K562 (cell line): Measurements from ENCODE around the gene DKK3. TPM values are rescaled to one million over a fixed set of nuclear protein-coding genes. Genes with fewer than 3 reads are reported as not detected.

ENCODE experiments used
- ATF4 ChIP-seq: fragments of 450-650 bp; formaldehyde crosslinking; IDR thresholded peaks from 2 replicates; pipeline ENCODE4 v1.4.0; 2022; ENCODE audit warnings: mild to moderate bottlenecking, moderate library complexity
- ATF7 ChIP-seq: fragments of 450-650 bp; IDR thresholded peaks from 2 replicates; pipeline ENCODE4 v1.7.1; 2014; ENCODE audit warnings: mild to moderate bottlenecking, moderate library complexity
- BRD4 ChIP-seq: fragments of 200-600 bp; sonication (generic); IDR thresholded peaks from 2 replicates; pipeline ENCODE4 v1.6.1; 2017; ENCODE audit warnings: inconsistent platforms
- CHCHD3 ChIP-seq: fragments of 250-450 bp; sonication (Bioruptor Pico); IDR thresholded peaks from 2 replicates; pipeline ENCODE4 v2.1.2; 2022; ENCODE audit warnings: mild to moderate bottlenecking
- CREBBP ChIP-seq: IDR thresholded peaks from one replicate; pipeline ENCODE4 v1.6.1; 2012; ENCODE audit warnings: low read depth, mild to moderate bottlenecking, control low read depth, inconsistent platforms, low read length
- CTCFL ChIP-seq: IDR thresholded peaks from 2 replicates; pipeline ENCODE4 v1.6.1; 2011; ENCODE audit warnings: borderline replicate concordance, low read depth, mild to moderate bottlenecking, moderate library complexity, low read length; ENCODE audit not compliant: insufficient read depth, poor library complexity, severe bottlenecking
- DACH1 ChIP-seq: fragments of 450-650 bp; IDR thresholded peaks from 2 replicates; pipeline ENCODE4 v1.6.1; 2018; ENCODE audit not compliant: partially characterized antibody
- ESRRA ChIP-seq: fragments of 450-650 bp; IDR thresholded peaks from 2 replicates; pipeline ENCODE4 v1.6.1; 2014; ENCODE audit warnings: low read depth, mild to moderate bottlenecking, moderate library complexity, borderline replicate concordance
- FUS ChIP-seq: fragments of 200-400 bp; formaldehyde crosslinking; optimal IDR thresholded peaks from 2 replicates; pipeline ENCODE3; 2017; ENCODE audit warnings: low read depth, low read length
- GATAD2B ChIP-seq: fragments of 450-650 bp; IDR thresholded peaks from 2 replicates; pipeline ENCODE4 v1.6.1; 2017; ENCODE audit warnings: mild to moderate bottlenecking, borderline replicate concordance
- HLTF ChIP-seq: fragments of 450-650 bp; IDR thresholded peaks from 2 replicates; pipeline ENCODE4 v1.6.1; 2016
- HMBOX1 ChIP-seq: sonication (generic); IDR thresholded peaks from 2 replicates; pipeline ENCODE4 v1.6.1; 2016
- MCM7 ChIP-seq, 2 experiments: fragments of 450-650 bp; IDR thresholded peaks; 2 replicates each; pipeline ENCODE4 v1.6.1; 2016 to 2018
- NONO ChIP-seq, 2 experiments: fragments of 200-400 bp in 1 of 2; fragments of 450-650 bp in 1 of 2; formaldehyde crosslinking in 1 of 2; IDR thresholded peaks; 2 replicates each; pipeline ENCODE4 v1.6.1; 2017; ENCODE audit warnings: low read depth in 2 of 2, mild to moderate bottlenecking in 2 of 2, moderate library complexity in 2 of 2, low read length in 1 of 2
- PML ChIP-seq: IDR thresholded peaks from 2 replicates; pipeline ENCODE4 v1.6.1; 2012; ENCODE audit warnings: low read length, inconsistent platforms
- SMC3 ChIP-seq: conservative IDR thresholded peaks from 2 replicates; pipeline ENCODE4 v1.6.1; 2011; ENCODE audit warnings: low read depth, low read length, improper control_type of control experiment; ENCODE audit not compliant: insufficient read depth
- SRSF9 ChIP-seq: fragments of 200-400 bp; formaldehyde crosslinking; IDR thresholded peaks from 2 replicates; pipeline ENCODE4 v1.6.1; 2017; ENCODE audit warnings: low read depth, low read length, borderline replicate concordance
- TAF1 ChIP-seq: IDR thresholded peaks from 2 replicates; pipeline ENCODE4 v1.6.1; 2011; ENCODE audit warnings: mild to moderate bottlenecking, low read length, moderate library complexity; ENCODE audit not compliant: insufficient read depth, control insufficient read depth, severe bottlenecking; ENCODE audit errors: extremely low read depth
- TAF9B ChIP-seq: fragments of 450-650 bp; IDR thresholded peaks from 2 replicates; pipeline ENCODE4 v1.6.1; 2018; ENCODE audit warnings: mild to moderate bottlenecking; ENCODE audit not compliant: partially characterized antibody
- XRCC5 ChIP-seq: fragments of 200-400 bp; formaldehyde crosslinking; IDR thresholded peaks from 2 replicates; pipeline ENCODE4 v1.6.1; 2017; ENCODE audit warnings: low read depth, mild to moderate bottlenecking, low read length
- ZNF197 ChIP-seq: fragments of 200-800 bp; sonication (Bioruptor generic); IDR thresholded peaks from 2 replicates; pipeline ENCODE4 v1.6.1; 2016; ENCODE audit warnings: low read depth, missing genetic modification characterization, missing compliant biosample characterization
- ZNF384 ChIP-seq: IDR thresholded peaks from 2 replicates; pipeline ENCODE4 v1.6.1; 2012; ENCODE audit warnings: low read depth, low read length, improper control_type of control experiment
- ZNF436 ChIP-seq: fragments of 250-450, 450-650 bp; sonication (Bioruptor Pico); formaldehyde crosslinking; IDR thresholded peaks from 2 replicates; pipeline ENCODE4 v1.7.0; 2020; ENCODE audit warnings: mild to moderate bottlenecking
- ZNF445 ChIP-seq: fragments of 250-450 bp; sonication (Bioruptor Pico); IDR thresholded peaks from 2 replicates; pipeline ENCODE4 v1.4.0; 2020; ENCODE audit warnings: low read depth, mild to moderate bottlenecking, moderate library complexity
- ZNF644 ChIP-seq: fragments of 200-800 bp; sonication (Bioruptor generic); IDR thresholded peaks from 2 replicates; pipeline ENCODE4 v1.6.1; 2016; ENCODE audit warnings: low read depth, missing genetic modification characterization, missing compliant biosample characterization
- polyA plus RNA-seq, 8 experiments: library from polyadenylated mRNA; depleted of rRNA in 4 of 8; stranded (reverse) in 5 of 8; unstranded in 3 of 8; fragments of >200 nt; fragmentation: Nextera tagmentation in 2 of 8; fragmentation: Illumina TruSeq in 1 of 8; extraction: Ambion mirVana in 2 of 8; extraction: Trizol in 1 of 8; gene quantifications; 2 replicates each; pipeline versions ENCODE4 v1.2.1 to v1.2.3, GENCODE V29; 2011 to 2014; ENCODE audit warnings: inconsistent platforms in 1 of 8, missing spikeins in 1 of 8
- total RNA-seq, 7 experiments: library from RNA; depleted of rRNA in 6 of 7; stranded (reverse); fragments of >200 nt in 6 of 7; fragmentation: Illumina TruSeq in 2 of 7; extraction: Trizol in 2 of 7; gene quantifications; 2 replicates each; pipeline versions ENCODE4 v1.2.1 to v1.2.3, GENCODE V29; 2011 to 2021; ENCODE audit warnings: low replicate concordance in 1 of 7

DKK3 gene
- total and polyA plus RNA-seq, 9 of the 15 experiments (the other 6 are each of a cell fraction or from before 2014, with no cell fraction given), result 0.14 to 0.85 (median 0.38) TPM; not detected in 6

- TF ChIP-seq TAF1 (no peak), SRSF9 (no peak), HMBOX1 (no peak), CHCHD3 (CRISPR knock-in tag) (no peak), SMC3 (peak; percentile 86), PML (no peak), BRD4 (no peak), ATF7 (peak; percentile 43; the same call in 1 of the 2 replicates), MCM7 (IDR thresholded peaks at IDR 0.05) (no peak), ZNF384 (no peak), XRCC5 (0 out of 2 replicates have a peak, but pooled peaks have one; percentile 60), FUS (no peak), CTCFL (no peak), ZNF197 (CRISPR knock-in tag) (no peak), GATAD2B (no peak), ESRRA (no peak), ATF4 (CRISPR knock-in tag) (no peak), ZNF644 (no peak), HLTF (no peak), TAF9B (no peak), ZNF436 (CRISPR knock-in tag) (no peak), NONO (IDR thresholded peaks at IDR 0.05; ENCODE audit: low read depth in 2 of 2, low read length in 1 of 2) (no peak), ZNF445 (no peak), DACH1 (no peak), CREBBP (no peak)
Measured at GRCh38 chr11:12043959-12044791, 35.7 kb upstream of the DKK3 start (continued).
